Liver (tissue), 3 donors: Measurements from ENCODE around the gene CARD8.

ENCODE experiments used
- ATF3 ChIP-seq: IDR thresholded peaks from 2 replicates; pipeline ENCODE4 v1.6.1; 2016; ENCODE audit warnings: antibody characterized with exemption
- JUND ChIP-seq, 2 donors: IDR thresholded peaks; 2 replicates each; pipeline ENCODE4 v1.6.1; 2016; ENCODE audit warnings: antibody characterized with exemption in 2 of 2
- MAX ChIP-seq: IDR thresholded peaks from 2 replicates; pipeline ENCODE4 v1.6.1; 2016; ENCODE audit warnings: antibody characterized with exemption
- REST ChIP-seq: IDR thresholded peaks from 2 replicates; pipeline ENCODE4 v1.6.1; 2016; ENCODE audit warnings: antibody characterized with exemption, mild to moderate bottlenecking
- SP1 ChIP-seq: IDR thresholded peaks from 2 replicates; pipeline ENCODE4 v1.6.1; 2018; ENCODE audit warnings: antibody characterized with exemption, mild to moderate bottlenecking
- TAF1 ChIP-seq: conservative IDR thresholded peaks from 2 replicates; pipeline ENCODE4 v1.6.1; 2016; ENCODE audit warnings: antibody characterized with exemption, mild to moderate bottlenecking
- YY1 ChIP-seq: IDR thresholded peaks from 2 replicates; pipeline ENCODE4 v1.6.1; 2016; ENCODE audit warnings: antibody characterized with exemption, mild to moderate bottlenecking
- TF ChIP-seq, protein P1 (sequence below): fragments of 150-350 bp; IDR thresholded peaks from 2 replicates; pipeline ENCODE4 v1.5.1; 2017; ENCODE audit warnings: improper control_type of control experiment, low read depth, low read length; ENCODE audit not compliant: missing input control
- TF ChIP-seq, protein P2 (sequence below): IDR thresholded peaks from 2 replicates; pipeline ENCODE4 v1.6.1; 2016; ENCODE audit warnings: antibody characterized with exemption
- donor health status: healthy.
- donor health status: healthy.

DNA sequence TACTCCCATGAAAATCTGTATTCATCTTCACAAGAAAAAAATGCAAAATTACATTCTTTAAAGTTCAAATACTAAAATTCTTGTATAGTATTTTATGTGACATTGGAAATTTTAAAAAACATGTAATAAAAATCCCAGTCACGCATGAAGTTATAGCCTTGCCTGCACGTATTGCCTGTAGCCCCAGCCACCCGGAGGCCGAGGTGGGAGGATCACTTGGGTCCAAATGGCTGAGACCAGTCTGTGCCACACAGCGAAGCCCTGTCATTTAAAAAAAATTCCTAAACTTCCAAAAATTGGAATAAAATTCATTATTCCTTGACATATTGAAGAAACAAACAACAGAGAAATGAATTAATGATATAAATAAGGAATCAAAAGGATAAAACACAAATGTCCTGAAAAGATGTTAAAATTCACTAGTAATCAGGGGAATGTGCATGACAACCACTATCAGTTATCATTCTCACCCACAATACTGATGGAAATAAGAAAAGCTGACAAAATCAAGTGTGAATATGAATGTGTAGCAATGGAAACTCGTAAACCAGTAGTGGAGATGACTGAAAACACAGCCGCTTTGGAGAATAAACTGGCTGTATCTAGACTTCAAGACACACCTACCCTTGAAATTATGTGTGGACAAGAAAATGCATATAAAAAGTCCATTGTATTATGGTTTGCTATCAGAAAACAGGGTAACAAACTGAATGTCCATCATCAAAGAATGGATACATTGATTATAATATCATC, 7.5 kb downstream of the CARD8 start:
- TF ChIP-seq, protein P1, sequence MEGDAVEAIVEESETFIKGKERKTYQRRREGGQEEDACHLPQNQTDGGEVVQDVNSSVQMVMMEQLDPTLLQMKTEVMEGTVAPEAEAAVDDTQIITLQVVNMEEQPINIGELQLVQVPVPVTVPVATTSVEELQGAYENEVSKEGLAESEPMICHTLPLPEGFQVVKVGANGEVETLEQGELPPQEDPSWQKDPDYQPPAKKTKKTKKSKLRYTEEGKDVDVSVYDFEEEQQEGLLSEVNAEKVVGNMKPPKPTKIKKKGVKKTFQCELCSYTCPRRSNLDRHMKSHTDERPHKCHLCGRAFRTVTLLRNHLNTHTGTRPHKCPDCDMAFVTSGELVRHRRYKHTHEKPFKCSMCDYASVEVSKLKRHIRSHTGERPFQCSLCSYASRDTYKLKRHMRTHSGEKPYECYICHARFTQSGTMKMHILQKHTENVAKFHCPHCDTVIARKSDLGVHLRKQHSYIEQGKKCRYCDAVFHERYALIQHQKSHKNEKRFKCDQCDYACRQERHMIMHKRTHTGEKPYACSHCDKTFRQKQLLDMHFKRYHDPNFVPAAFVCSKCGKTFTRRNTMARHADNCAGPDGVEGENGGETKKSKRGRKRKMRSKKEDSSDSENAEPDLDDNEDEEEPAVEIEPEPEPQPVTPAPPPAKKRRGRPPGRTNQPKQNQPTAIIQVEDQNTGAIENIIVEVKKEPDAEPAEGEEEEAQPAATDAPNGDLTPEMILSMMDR, result no peak
- TF ChIP-seq JUND (IDR thresholded peaks at IDR 0.05) (no peak), TAF1 (no peak), YY1 (no peak), ATF3 (no peak), REST (no peak), MAX (no peak), SP1 (no peak)
- TF ChIP-seq, protein P2, sequence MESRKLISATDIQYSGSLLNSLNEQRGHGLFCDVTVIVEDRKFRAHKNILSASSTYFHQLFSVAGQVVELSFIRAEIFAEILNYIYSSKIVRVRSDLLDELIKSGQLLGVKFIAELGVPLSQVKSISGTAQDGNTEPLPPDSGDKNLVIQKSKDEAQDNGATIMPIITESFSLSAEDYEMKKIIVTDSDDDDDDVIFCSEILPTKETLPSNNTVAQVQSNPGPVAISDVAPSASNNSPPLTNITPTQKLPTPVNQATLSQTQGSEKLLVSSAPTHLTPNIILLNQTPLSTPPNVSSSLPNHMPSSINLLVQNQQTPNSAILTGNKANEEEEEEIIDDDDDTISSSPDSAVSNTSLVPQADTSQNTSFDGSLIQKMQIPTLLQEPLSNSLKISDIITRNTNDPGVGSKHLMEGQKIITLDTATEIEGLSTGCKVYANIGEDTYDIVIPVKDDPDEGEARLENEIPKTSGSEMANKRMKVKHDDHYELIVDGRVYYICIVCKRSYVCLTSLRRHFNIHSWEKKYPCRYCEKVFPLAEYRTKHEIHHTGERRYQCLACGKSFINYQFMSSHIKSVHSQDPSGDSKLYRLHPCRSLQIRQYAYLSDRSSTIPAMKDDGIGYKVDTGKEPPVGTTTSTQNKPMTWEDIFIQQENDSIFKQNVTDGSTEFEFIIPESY, result no peak
